ENCODE results near the gene ENPP5. TPM values are rescaled to one million over a fixed set of nuclear protein-coding genes. Genes with fewer than 3 reads are reported as not detected.

ENPP5 gene
- total and polyA plus RNA-seq, 10 of the 15 experiments (the other 5 are each of a cell fraction or from before 2014, with no cell fraction given) = 0.05 to 0.07 TPM; not detected in 8

DNA sequence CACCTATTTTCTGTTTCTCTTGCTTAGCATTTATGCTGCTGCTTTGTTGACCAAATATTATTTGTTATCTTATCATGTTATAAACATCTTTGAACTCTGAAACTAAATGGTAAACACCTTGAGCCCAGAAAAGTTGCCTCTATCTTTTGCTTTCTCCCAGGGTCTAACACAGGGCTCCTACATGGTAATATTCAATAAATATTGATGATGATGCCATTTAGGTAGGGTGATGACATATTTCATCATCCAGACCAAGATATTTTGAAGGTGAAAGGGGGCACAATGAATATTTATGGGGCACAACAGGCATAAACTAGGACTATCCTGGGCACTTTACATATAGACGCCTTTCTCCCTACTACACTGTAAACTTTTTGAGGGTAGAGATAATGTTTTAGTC is 52.6 kb downstream of the ENPP5 start:
- no peaks in the 10 kb centered on the region for H4K20me1 ChIP-seq (ENCODE audit: control insufficient read depth, insufficient read depth)
- CTCF ChIA-PET = interaction anchor here (1.4 kb wide), 1 partner anchor 14 kb away, joined by 5 read pairs; no protein-coding TSS in a partner anchor
- POLR2A ChIA-PET = no interaction called here

More for the DNA sequence above, 52.6 kb downstream of the ENPP5 start:
- intact Hi-C loops (cut with micrococcal nuclease; ENCODE audit: unreplicated experiment) (no loop called here), in situ Hi-C loops (cut with MboI) (no loop called here)
- H3K9me3 ChIP-seq (replicated peaks; ENCODE audit: control insufficient read depth, insufficient read depth, low read length) = no peaks in the 10 kb centered on the region; the same call in 2 of the 3 replicates
- BruUV-seq (replicated peaks) = no TSS peak
- H3K79me2 ChIP-seq (ENCODE audit: control insufficient read depth, insufficient read depth, low read length) = no peaks in the 10 kb centered on the region
- ATAC-seq (no peak), DNase-seq (ENCODE audit: low read depth, low spot score) (no peak), FAIRE-seq (no peak)
- H3K4me2 ChIP-seq (ENCODE audit: control insufficient read depth, insufficient read depth) = no peak overlapping the region
- RAD21 ChIA-PET (ENCODE audit: unreplicated experiment) = interaction anchor here (1.4 kb wide), 1 partner anchor 20 kb away, joined by 3 read pairs; no protein-coding TSS in a partner anchor
- 100% methylated on average over 1 of the region's 1 CpG for WGBS (ENCODE audit: insufficient coverage, insufficient replicate concordance, low lambda C conversion rate, missing lambda C conversion rate)
- H3K4me3 ChIP-seq = no peak overlapping the region
- no peak overlapping the region for H3K9ac ChIP-seq (ENCODE audit: control insufficient read depth, insufficient read depth, low read length)
- H3K27me3 ChIP-seq (replicated peaks in 1 of 2; ENCODE audit: control insufficient read depth in 2 of 2, insufficient read depth in 2 of 2, low read length in 1 of 2) = no peaks in the 10 kb centered on the region
- SMC1A ChIA-PET (ENCODE audit: uncharacterized antibody, unreplicated experiment) = interaction anchor here (1.2 kb wide), 1 partner anchor 11 kb away, joined by 6 read pairs; the partner anchor contains the start of gene ENPP4
- H2AFZ ChIP-seq (ENCODE audit: control insufficient read depth, low read depth, low read length) = no peak overlapping the region
- H3K36me3 ChIP-seq (ENCODE audit: control insufficient read depth in 2 of 2, insufficient read depth in 2 of 2, low read length in 1 of 2) = no peaks in the 10 kb centered on the region
- H3K4me1 ChIP-seq (ENCODE audit: control insufficient read depth, insufficient read depth, low read length) = no peaks in the 10 kb centered on the region
- no peak for TF ChIP-seq RAD21 (IDR thresholded peaks at IDR 0.05; ENCODE audit: insufficient read depth, low read depth, low read length)
- no peak for TF ChIP-seq CREB1 (IDR thresholded peaks at IDR 0.05; ENCODE audit: low read depth)
- TF ChIP-seq CBX3 (IDR thresholded peaks at IDR 0.05; ENCODE audit: borderline replicate concordance, low read depth) = no peak
- no peak for TF ChIP-seq CBFB (IDR thresholded peaks at IDR 0.05; ENCODE audit: low read depth)
- no peak for TF ChIP-seq TBL1XR1 (IDR thresholded peaks at IDR 0.05; ENCODE audit: low read depth, low read length)
- no peak for TF ChIP-seq IKZF2 (IDR thresholded peaks at IDR 0.05)
- no peak for TF ChIP-seq ZZZ3 (IDR thresholded peaks at IDR 0.05; ENCODE audit: control insufficient read depth, insufficient read length, low read depth)
- no peak for TF ChIP-seq PAX5 (IDR thresholded peaks at IDR 0.05; ENCODE audit: borderline replicate concordance, low read depth, low read length)
- no peak for TF ChIP-seq MEF2B (IDR thresholded peaks at IDR 0.05; ENCODE audit: partially characterized antibody, poor library complexity, severe bottlenecking)
- TF ChIP-seq, protein P1, sequence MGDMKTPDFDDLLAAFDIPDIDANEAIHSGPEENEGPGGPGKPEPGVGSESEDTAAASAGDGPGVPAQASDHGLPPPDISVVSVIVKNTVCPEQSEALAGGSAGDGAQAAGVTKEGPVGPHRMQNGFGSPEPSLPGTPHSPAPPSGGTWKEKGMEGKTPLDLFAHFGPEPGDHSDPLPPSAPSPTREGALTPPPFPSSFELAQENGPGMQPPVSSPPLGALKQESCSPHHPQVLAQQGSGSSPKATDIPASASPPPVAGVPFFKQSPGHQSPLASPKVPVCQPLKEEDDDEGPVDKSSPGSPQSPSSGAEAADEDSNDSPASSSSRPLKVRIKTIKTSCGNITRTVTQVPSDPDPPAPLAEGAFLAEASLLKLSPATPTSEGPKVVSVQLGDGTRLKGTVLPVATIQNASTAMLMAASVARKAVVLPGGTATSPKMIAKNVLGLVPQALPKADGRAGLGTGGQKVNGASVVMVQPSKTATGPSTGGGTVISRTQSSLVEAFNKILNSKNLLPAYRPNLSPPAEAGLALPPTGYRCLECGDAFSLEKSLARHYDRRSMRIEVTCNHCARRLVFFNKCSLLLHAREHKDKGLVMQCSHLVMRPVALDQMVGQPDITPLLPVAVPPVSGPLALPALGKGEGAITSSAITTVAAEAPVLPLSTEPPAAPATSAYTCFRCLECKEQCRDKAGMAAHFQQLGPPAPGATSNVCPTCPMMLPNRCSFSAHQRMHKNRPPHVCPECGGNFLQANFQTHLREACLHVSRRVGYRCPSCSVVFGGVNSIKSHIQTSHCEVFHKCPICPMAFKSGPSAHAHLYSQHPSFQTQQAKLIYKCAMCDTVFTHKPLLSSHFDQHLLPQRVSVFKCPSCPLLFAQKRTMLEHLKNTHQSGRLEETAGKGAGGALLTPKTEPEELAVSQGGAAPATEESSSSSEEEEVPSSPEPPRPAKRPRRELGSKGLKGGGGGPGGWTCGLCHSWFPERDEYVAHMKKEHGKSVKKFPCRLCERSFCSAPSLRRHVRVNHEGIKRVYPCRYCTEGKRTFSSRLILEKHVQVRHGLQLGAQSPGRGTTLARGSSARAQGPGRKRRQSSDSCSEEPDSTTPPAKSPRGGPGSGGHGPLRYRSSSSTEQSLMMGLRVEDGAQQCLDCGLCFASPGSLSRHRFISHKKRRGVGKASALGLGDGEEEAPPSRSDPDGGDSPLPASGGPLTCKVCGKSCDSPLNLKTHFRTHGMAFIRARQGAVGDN (IDR thresholded peaks at IDR 0.05) = no peak
- no peak for TF ChIP-seq GATAD2B (conservative IDR thresholded peaks at IDR 0.05; ENCODE audit: low read depth)
- TF ChIP-seq SMC3 (IDR thresholded peaks at IDR 0.05; ENCODE audit: borderline replicate concordance, low read length) = no peak
- TF ChIP-seq, protein P2, sequence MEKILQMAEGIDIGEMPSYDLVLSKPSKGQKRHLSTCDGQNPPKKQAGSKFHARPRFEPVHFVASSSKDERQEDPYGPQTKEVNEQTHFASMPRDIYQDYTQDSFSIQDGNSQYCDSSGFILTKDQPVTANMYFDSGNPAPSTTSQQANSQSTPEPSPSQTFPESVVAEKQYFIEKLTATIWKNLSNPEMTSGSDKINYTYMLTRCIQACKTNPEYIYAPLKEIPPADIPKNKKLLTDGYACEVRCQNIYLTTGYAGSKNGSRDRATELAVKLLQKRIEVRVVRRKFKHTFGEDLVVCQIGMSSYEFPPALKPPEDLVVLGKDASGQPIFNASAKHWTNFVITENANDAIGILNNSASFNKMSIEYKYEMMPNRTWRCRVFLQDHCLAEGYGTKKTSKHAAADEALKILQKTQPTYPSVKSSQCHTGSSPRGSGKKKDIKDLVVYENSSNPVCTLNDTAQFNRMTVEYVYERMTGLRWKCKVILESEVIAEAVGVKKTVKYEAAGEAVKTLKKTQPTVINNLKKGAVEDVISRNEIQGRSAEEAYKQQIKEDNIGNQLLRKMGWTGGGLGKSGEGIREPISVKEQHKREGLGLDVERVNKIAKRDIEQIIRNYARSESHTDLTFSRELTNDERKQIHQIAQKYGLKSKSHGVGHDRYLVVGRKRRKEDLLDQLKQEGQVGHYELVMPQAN (conservative IDR thresholded peaks at IDR 0.05) = no peak
- no peak for TF ChIP-seq RUNX3 (IDR thresholded peaks at IDR 0.05; ENCODE audit: low read length)
- no peak overlapping the region for H3K27ac ChIP-seq (ENCODE audit: control insufficient read depth, insufficient read depth)
